IMR-90 (cell line): ENCODE results near the gene S1PR4.
"Not testable (repeated sequence)": the region's sequence is repeated elsewhere in the genome, so short reads cannot be mapped to it uniquely, and the experiment has no call there.

Experiments
- CEBPB ChIP-seq: IDR thresholded peaks from 2 replicates; pipeline ENCODE4 v1.6.1; 2012; ENCODE audit warnings: low read depth, low read length, improper control_type of control experiment
- FOS ChIP-seq: fragments of 150-350 bp; IDR thresholded peaks from 2 replicates; pipeline ENCODE4 v1.6.1; 2016; ENCODE audit warnings: low read depth, low read length
- MAZ ChIP-seq: IDR thresholded peaks from 2 replicates; pipeline ENCODE4 v1.6.1; 2012; ENCODE audit warnings: low read depth, mild to moderate bottlenecking, low read length, improper control_type of control experiment, moderate library complexity, borderline replicate concordance
- MXI1 ChIP-seq: IDR thresholded peaks from 2 replicates; pipeline ENCODE4 v1.6.1; 2012; ENCODE audit warnings: low read depth, mild to moderate bottlenecking, low read length, moderate library complexity, borderline replicate concordance
- POLR2A ChIP-seq: IDR thresholded peaks from 2 replicates; pipeline ENCODE4 v1.6.1; 2012; ENCODE audit warnings: mild to moderate bottlenecking, low read depth, low read length
- RAD21 ChIP-seq: IDR thresholded peaks from 2 replicates; pipeline ENCODE4 v1.6.1; 2012; ENCODE audit warnings: low read length, improper control_type of control experiment
- RCOR1 ChIP-seq: IDR thresholded peaks from 2 replicates; pipeline ENCODE4 v1.6.1; 2012; ENCODE audit warnings: mild to moderate bottlenecking, low read length, improper control_type of control experiment; ENCODE audit not compliant: insufficient replicate concordance
- RFX5 ChIP-seq: IDR thresholded peaks from 2 replicates; pipeline ENCODE4 v1.8.0; 2012; ENCODE audit warnings: low read depth, mild to moderate bottlenecking, low read length, moderate library complexity
- TF ChIP-seq, protein P1 (sequence below): conservative IDR thresholded peaks from 2 replicates; pipeline ENCODE4 v1.5.1; 2012; ENCODE audit warnings: mild to moderate bottlenecking, low read depth, low read length, improper control_type of control experiment
- TF ChIP-seq, protein P2 (sequence below): fragments of 150-350 bp; IDR thresholded peaks from 2 replicates; pipeline ENCODE4 v1.6.1; 2016; ENCODE audit warnings: low read depth, mild to moderate bottlenecking, low read length, moderate library complexity, borderline replicate concordance
- TF ChIP-seq, protein P3 (sequence below): fragments of 150-350 bp; IDR thresholded peaks from 2 replicates; pipeline ENCODE4 v1.6.1; 2017; ENCODE audit warnings: mild to moderate bottlenecking, antibody characterized with exemption, low read length, low read depth

- TF ChIP-seq POLR2A, CEBPB, FOS, MXI1, RAD21, RFX5, MAZ, RCOR1: not testable (repeated sequence)
- TF ChIP-seq, protein P1, sequence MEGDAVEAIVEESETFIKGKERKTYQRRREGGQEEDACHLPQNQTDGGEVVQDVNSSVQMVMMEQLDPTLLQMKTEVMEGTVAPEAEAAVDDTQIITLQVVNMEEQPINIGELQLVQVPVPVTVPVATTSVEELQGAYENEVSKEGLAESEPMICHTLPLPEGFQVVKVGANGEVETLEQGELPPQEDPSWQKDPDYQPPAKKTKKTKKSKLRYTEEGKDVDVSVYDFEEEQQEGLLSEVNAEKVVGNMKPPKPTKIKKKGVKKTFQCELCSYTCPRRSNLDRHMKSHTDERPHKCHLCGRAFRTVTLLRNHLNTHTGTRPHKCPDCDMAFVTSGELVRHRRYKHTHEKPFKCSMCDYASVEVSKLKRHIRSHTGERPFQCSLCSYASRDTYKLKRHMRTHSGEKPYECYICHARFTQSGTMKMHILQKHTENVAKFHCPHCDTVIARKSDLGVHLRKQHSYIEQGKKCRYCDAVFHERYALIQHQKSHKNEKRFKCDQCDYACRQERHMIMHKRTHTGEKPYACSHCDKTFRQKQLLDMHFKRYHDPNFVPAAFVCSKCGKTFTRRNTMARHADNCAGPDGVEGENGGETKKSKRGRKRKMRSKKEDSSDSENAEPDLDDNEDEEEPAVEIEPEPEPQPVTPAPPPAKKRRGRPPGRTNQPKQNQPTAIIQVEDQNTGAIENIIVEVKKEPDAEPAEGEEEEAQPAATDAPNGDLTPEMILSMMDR, result not testable (repeated sequence)
- TF ChIP-seq, protein P2, sequence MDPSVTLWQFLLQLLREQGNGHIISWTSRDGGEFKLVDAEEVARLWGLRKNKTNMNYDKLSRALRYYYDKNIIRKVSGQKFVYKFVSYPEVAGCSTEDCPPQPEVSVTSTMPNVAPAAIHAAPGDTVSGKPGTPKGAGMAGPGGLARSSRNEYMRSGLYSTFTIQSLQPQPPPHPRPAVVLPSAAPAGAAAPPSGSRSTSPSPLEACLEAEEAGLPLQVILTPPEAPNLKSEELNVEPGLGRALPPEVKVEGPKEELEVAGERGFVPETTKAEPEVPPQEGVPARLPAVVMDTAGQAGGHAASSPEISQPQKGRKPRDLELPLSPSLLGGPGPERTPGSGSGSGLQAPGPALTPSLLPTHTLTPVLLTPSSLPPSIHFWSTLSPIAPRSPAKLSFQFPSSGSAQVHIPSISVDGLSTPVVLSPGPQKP, result not testable (repeated sequence)
- TF ChIP-seq, protein P3, sequence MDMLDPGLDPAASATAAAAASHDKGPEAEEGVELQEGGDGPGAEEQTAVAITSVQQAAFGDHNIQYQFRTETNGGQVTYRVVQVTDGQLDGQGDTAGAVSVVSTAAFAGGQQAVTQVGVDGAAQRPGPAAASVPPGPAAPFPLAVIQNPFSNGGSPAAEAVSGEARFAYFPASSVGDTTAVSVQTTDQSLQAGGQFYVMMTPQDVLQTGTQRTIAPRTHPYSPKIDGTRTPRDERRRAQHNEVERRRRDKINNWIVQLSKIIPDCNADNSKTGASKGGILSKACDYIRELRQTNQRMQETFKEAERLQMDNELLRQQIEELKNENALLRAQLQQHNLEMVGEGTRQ, result not testable (repeated sequence)
Observed at GRCh38 chr19:3172673-3173000, 5.9 kb upstream of the S1PR4 start.
